Fibroblast of lung (primary cell): ENCODE measurements around the gene EGFL8.

Experiments
- EZH2 ChIP-seq: IDR thresholded peaks from 2 replicates; pipeline ENCODE4 v1.5.1; 2012; ENCODE audit warnings: low read length, control low read depth, mild to moderate bottlenecking; ENCODE audit errors: missing control alignments
- TF ChIP-seq, protein P1 (sequence below), 2 donors: IDR thresholded peaks in 1 of 2; conservative IDR thresholded peaks in 1 of 2; 1 replicate in 1 of 2; 2 replicates in 1 of 2; pipeline ENCODE4 v1.5.1; 2011 to 2012; ENCODE audit warnings: low read length in 2 of 2, control low read depth in 1 of 2, inconsistent platforms in 1 of 2, low read depth in 1 of 2, mild to moderate bottlenecking in 1 of 2

DNA sequence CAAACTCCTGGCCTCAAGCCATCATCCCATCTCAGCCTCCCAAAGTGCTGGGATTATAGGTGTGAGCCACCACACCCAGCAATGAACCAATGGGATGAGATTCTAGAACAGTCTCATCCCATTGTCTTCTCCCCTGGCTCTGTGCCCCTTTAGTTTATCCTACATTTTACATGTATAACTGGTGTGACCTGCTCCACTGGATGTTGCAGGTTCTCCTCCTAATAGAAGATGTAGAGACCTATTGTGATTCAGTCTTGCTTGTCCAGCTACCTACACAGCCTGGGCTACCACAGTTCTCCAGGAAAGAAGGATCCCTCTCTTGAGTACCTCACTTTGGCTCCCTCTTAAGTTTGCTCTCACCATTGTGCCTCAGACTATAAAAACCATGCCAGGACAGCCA lies 32.3 kb upstream of the EGFL8 start:
- TF ChIP-seq, protein P1, sequence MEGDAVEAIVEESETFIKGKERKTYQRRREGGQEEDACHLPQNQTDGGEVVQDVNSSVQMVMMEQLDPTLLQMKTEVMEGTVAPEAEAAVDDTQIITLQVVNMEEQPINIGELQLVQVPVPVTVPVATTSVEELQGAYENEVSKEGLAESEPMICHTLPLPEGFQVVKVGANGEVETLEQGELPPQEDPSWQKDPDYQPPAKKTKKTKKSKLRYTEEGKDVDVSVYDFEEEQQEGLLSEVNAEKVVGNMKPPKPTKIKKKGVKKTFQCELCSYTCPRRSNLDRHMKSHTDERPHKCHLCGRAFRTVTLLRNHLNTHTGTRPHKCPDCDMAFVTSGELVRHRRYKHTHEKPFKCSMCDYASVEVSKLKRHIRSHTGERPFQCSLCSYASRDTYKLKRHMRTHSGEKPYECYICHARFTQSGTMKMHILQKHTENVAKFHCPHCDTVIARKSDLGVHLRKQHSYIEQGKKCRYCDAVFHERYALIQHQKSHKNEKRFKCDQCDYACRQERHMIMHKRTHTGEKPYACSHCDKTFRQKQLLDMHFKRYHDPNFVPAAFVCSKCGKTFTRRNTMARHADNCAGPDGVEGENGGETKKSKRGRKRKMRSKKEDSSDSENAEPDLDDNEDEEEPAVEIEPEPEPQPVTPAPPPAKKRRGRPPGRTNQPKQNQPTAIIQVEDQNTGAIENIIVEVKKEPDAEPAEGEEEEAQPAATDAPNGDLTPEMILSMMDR (conservative IDR thresholded peaks at IDR 0.05 in 1 of 2, IDR thresholded peaks at IDR 0.05 in 1 of 2; ENCODE audit: low read depth in 1 of 2, low read length in 2 of 2): no peak
- no peak for TF ChIP-seq EZH2
